SJCRH30 (cell line): Measurements from ENCODE around the gene VASH1. TPM values are rescaled to one million over a fixed set of nuclear protein-coding genes. Genes with fewer than 3 reads are reported as not detected.
"Not testable (repeated sequence)": the region's sequence is repeated elsewhere in the genome, so short reads cannot be mapped to it uniquely, and the experiment has no call there.

Experiments
- DNase-seq, 2 experiments: peaks; one replicate each; pipeline ENCODE4 v3.0.0-alpha.2; 2015 to 2020
- H3K27ac ChIP-seq: fragments of 250-450 bp; sonication (Bioruptor Pico); 2 replicates; pipeline ENCODE4 v1.5.1; 2020; ENCODE audit warnings: mild to moderate bottlenecking, moderate library complexity
- H3K27me3 ChIP-seq: fragments of 250-450 bp; sonication (Bioruptor Pico); 2 replicates; pipeline ENCODE4 v1.5.1; 2020; ENCODE audit warnings: mild to moderate bottlenecking, moderate library complexity
- H3K36me3 ChIP-seq: fragments of 250-450 bp; sonication (Bioruptor Pico); 2 replicates; pipeline ENCODE4 v1.5.1; 2020; ENCODE audit warnings: mild to moderate bottlenecking, moderate library complexity
- H3K4me1 ChIP-seq: fragments of 250-450 bp; sonication (Bioruptor Pico); 2 replicates; pipeline ENCODE4 v1.5.1; 2020; ENCODE audit warnings: mild to moderate bottlenecking, moderate library complexity
- H3K4me3 ChIP-seq: fragments of 250-450 bp; sonication (Bioruptor Pico); 2 replicates; pipeline ENCODE4 v1.5.1; 2020; ENCODE audit warnings: mild to moderate bottlenecking, moderate library complexity
- H3K9me3 ChIP-seq: fragments of 250-450 bp; sonication (Bioruptor Pico); replicated peaks from 2 replicates; pipeline ENCODE4 v1.5.1; 2020; ENCODE audit warnings: mild to moderate bottlenecking, moderate library complexity
- total RNA-seq: library from RNA; depleted of rRNA; stranded (reverse); fragments of >200 nt; shearing (Covaris generic); gene quantifications from 2 replicates; pipeline ENCODE4 v1.2.3, GENCODE V29; 2014

Gene VASH1
- total RNA-seq, 1 experiment from 2014 or later, result 11.5 TPM

DNA sequence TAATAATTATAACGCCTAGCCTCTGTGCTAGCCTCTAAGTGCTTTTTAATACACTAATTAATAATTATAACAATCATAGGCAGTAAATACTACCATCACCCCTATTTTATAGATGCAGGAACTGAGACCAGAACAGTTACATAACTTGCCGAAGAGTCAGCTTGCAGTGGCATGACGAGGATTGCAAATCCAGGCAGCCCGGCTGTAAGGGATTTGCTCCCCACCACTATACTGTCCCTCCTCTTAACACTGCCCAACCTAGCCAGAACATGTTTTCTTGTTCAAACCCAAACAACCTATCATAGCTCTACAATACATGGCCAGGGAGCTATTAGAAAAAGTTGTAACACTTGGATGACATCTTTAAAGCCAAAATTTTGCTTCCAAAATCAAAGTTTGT, 33.9 kb upstream of the VASH1 start:
- Histone ChIP-seq H3K27me3 (no peaks in the 10 kb centered on the region), H3K4me3 (no peak overlapping the region), H3K9me3 (no peaks in the 10 kb centered on the region), H3K36me3 (no peaks in the 10 kb centered on the region), H3K27ac (no peak overlapping the region), H3K4me1 (peaks cover 8% of the 10 kb centered on the region)
- no peak for DNase-seq

DNA sequence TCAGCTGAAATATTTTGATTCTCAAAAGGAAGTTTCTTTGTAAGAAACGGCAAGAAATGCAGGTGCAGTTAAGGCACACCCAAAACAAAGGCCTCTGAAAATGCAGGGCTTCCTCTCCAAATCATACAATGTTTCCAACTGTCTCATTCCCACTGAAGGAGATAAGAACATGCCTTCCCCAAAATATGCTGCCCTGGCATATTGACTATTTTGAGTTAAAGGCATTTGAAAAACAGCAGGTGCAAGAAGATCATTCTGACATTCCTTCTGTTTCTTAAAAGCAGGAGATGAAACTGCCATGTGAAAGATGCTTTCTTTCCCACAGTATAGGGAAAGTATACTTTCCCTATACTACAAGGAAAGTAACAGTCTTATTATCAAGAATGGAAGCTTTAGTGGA, 33.4 kb upstream of the VASH1 start:
- H3K9me3 ChIP-seq, result no peaks in the 10 kb centered on the region
- H3K27me3 ChIP-seq, result no peaks in the 10 kb centered on the region
- peaks cover 8% of the 10 kb centered on the region for H3K4me1 ChIP-seq
- no peak overlapping the region for H3K27ac ChIP-seq
- no peaks in the 10 kb centered on the region for H3K36me3 ChIP-seq
- no peak for DNase-seq
- H3K4me3 ChIP-seq, result no peak overlapping the region

DNA sequence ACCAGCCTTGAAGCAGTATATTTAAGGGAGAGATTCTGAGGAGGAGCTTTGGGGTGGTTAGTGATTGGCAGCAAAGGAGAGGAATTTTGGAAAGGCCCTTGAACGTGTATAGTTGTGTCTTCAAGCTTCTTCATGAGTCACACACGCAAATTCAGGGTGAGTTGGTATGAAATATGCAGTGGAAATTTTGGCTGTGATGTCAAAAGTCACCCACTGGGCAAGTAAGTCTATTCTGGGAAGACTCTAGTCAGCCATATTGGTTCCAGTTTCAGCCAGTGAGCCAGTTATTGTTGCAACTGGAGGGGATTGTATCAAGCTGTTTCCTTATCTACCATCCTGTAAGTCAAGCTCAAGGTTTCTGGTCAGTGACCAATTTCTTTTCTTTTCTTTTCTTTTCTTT, 32.0 kb upstream of the VASH1 start:
- Histone ChIP-seq H3K27ac (no peak overlapping the region), H3K27me3 (no peaks in the 10 kb centered on the region), H3K36me3 (no peaks in the 10 kb centered on the region), H3K4me1 (peaks cover 8% of the 10 kb centered on the region), H3K4me3 (no peak overlapping the region), H3K9me3 (no peaks in the 10 kb centered on the region)
- DNase-seq, result no peak

DNA sequence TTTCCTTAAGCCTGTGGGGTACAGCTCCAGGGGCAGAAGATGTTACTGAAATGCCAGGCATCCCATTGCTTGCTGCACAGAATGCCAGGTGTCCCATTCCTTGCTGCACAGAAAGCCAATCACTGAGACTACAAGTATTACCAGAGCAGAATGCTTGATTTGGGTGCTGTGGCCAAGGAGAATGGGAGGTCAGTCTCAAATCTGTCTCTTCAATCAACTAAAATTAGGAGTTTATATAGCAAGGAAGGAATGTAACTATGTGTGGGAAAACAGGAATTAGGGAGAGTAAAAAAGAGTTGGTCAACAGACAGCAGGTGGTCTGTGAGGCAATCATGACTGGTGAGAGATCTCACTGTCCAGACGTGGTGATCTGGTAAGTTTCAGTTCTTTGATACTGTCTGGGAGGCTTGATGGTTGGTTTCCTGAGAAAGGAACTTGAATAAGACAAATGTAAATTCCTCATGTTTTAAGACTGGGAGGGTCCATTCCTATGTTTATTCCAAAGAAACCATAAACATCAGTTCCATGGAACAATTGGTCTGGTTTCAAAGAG, 31.2 kb upstream of the VASH1 start:
- Histone ChIP-seq H3K9me3 (no peaks in the 10 kb centered on the region), H3K4me1 (peaks cover 8% of the 10 kb centered on the region), H3K36me3 (no peaks in the 10 kb centered on the region), H3K27ac (peak overlapping the region; percentile 53), H3K4me3 (no peak overlapping the region), H3K27me3 (no peaks in the 10 kb centered on the region)
- peak; percentile 32 to 42 for DNase-seq

DNA sequence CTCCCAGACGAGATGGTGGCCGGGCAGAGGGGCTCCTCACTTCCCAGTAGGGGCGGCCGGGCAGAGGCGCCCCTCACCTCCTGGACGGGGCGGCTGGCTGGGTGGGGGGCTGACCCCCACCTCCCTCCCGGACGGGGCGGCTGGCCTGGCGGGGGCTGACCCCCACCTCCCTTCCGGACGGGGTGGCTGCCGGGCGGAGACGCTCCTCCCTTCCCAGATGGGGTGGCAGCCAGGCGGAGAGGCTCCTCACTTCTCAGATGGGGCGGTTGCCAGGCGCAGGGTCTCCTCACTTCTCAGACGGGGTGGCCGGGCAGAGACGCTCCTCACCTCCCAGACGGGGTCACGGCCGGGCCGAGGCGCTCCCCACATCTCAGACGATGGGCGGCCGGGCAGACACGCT, 26.8 kb upstream of the VASH1 start:
- DNase-seq, H3K4me1 ChIP-seq: not testable (repeated sequence)

DNA sequence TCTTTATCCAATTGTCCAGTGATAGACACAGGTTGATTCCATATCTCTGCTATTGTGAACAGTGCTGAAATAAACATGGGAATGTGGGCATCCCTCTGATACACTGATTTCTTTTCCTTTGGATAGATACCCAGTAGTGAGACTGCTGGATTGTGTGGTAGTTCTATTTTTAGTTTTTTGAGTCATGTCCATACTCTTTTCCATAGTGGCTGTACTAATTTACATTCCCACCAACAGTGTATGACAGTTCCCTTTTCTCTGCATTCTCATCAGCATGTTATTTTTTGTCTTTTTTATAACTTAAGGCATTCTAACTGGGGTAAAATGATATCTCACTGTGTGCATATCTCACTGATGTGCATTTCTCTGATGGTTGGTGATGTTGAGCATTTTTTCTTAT, 24.8 kb upstream of the VASH1 start:
- Histone ChIP-seq H3K27ac (no peak overlapping the region), H3K27me3 (no peaks in the 10 kb centered on the region), H3K9me3 (no peaks in the 10 kb centered on the region), H3K4me3 (no peak overlapping the region), H3K4me1 (no peaks in the 10 kb centered on the region), H3K36me3 (no peaks in the 10 kb centered on the region)
- DNase-seq, result no peak

More for the DNA sequence above, 26.8 kb upstream of the VASH1 start:
- not testable (repeated sequence) for H3K36me3 ChIP-seq, H3K27me3 ChIP-seq, H3K4me3 ChIP-seq, H3K27ac ChIP-seq, H3K9me3 ChIP-seq

DNA sequence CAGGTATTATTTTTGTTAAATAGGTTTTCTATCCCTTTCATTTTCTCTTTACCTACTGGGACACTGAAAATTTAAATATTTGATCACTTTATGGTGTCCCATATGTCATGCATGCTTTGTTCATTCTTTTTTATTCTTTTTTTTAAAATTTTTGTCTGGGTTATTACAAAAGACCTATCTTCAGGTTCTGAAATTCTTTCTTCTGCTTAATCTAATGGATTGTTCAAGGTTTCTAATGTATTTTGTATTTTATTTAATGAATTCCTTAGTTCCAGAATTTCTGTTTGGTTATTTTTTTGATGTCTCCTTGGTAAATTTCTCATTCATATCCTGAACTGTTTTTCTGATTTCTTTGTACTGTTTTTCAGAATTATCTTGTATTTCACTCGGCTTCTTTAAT, 20.2 kb upstream of the VASH1 start:
- H3K4me3 ChIP-seq, result no peak overlapping the region
- H3K27ac ChIP-seq, result no peak overlapping the region
- no peaks in the 10 kb centered on the region for H3K4me1 ChIP-seq
- no peak for DNase-seq
- no peaks in the 10 kb centered on the region for H3K36me3 ChIP-seq
- H3K9me3 ChIP-seq, result no peaks in the 10 kb centered on the region
- no peaks in the 10 kb centered on the region for H3K27me3 ChIP-seq

DNA sequence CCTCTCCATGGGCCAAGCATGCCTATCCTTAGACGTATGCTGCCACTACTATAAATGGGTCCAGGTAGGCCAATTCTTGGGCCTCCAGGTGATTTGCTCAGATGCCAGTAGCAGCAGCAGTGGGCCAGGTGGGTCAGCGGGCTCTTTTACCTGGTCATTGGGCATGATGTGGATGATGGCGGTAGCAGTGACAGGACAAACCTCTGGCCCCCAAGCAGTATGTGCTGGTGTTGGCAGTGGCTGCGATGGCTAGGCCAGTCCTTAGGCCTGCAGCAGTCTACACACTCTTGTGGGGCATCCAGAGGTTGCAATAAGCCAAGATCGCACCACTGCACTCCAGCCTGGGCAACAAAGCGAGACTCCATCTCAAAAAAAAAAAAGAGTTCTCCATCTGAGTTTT, 19.1 kb upstream of the VASH1 start:
- H3K4me1 ChIP-seq, result no peaks in the 10 kb centered on the region
- no peak overlapping the region for H3K27ac ChIP-seq
- no peaks in the 10 kb centered on the region for H3K9me3 ChIP-seq
- H3K36me3 ChIP-seq, result no peaks in the 10 kb centered on the region
- DNase-seq, result no peak
- H3K27me3 ChIP-seq, result no peaks in the 10 kb centered on the region
- no peak overlapping the region for H3K4me3 ChIP-seq

DNA sequence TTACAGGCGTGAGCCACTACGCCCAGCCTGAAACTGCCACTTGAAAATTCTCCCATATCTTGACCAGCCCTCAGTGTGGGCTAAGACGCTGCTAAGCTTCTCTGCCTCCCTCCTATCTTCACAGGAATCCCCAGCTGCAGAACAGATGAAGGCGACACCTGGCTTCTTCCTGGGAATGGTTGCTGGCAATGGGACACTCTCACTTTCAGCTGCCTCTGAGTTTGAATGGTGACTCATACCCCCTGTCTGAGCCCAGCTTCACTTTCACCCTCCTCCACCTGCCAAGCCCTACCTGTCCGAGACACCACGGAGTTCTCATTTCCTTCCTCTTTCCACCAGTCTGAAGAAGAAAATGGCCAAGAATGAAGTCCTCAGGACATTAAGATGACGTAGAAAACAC, 18.3 kb upstream of the VASH1 start:
- no peaks in the 10 kb centered on the region for H3K36me3 ChIP-seq
- no peaks in the 10 kb centered on the region for H3K4me1 ChIP-seq
- no peaks in the 10 kb centered on the region for H3K9me3 ChIP-seq
- peak in 1 of 2 experiments; percentile 23 for DNase-seq
- H3K27me3 ChIP-seq, result no peaks in the 10 kb centered on the region
- no peak overlapping the region for H3K4me3 ChIP-seq
- H3K27ac ChIP-seq, result no peak overlapping the region

DNA sequence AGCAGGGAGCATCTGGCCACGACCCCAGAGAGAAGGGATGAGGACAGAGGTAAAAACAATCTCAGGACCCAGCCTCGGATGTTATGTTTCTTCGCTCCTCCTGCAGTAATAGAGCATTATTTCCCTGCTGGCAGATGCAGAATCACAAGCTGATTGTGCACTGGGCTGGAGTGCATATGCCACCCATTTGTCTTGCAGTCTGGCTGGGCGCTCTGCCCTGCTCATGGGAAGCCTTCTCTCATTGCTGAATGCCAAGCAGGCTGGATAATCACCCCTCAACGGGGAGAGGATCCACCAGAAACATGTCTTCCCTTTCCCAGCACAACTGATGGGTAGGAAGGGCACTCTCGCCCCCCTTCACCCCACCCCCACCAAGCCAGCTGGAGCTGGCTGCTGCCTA, 8.5 kb upstream of the VASH1 start:
- Histone ChIP-seq H3K36me3 (no peaks in the 10 kb centered on the region), H3K4me1 (no peaks in the 10 kb centered on the region), H3K9me3 (no peaks in the 10 kb centered on the region), H3K27me3 (no peaks in the 10 kb centered on the region), H3K4me3 (no peak overlapping the region), H3K27ac (no peak overlapping the region)
- DNase-seq, result no peak

DNA sequence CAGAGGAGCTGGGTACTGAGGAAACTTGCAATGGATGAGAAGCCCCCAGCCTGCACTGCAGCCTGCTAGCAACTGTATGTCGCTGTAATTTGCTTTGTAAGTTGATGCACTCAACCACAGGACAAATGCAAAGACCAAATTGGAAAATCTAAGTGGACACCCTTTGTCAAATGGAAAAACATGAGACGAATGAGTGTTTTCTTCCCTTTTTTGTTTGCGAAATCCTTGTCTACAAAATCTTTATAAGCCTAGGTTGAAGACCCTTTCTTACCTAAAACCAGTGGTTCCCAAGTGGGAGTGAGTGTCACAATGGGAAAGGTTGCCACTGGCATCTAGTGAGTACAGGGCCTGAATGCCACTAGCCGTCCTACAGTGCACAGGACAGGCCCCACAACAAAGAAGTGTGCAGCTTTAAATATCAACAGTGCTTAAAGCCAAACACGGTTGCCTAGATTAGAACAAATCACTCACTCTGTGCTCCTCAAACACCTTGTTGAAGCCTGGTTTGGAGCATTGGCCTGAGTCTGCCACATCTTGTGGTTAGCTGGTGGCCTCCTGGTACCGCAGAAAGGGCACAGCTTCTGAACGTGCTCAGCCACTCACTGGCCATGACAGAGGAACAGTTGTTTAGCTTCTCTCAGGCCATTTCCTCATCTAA, 7.6 kb upstream of the VASH1 start:
- no peak overlapping the region for H3K4me3 ChIP-seq
- no peak for DNase-seq
- no peaks in the 10 kb centered on the region for H3K9me3 ChIP-seq
- no peak overlapping the region for H3K27ac ChIP-seq
- no peaks in the 10 kb centered on the region for H3K36me3 ChIP-seq
- H3K4me1 ChIP-seq, result no peaks in the 10 kb centered on the region
- no peaks in the 10 kb centered on the region for H3K27me3 ChIP-seq

DNA sequence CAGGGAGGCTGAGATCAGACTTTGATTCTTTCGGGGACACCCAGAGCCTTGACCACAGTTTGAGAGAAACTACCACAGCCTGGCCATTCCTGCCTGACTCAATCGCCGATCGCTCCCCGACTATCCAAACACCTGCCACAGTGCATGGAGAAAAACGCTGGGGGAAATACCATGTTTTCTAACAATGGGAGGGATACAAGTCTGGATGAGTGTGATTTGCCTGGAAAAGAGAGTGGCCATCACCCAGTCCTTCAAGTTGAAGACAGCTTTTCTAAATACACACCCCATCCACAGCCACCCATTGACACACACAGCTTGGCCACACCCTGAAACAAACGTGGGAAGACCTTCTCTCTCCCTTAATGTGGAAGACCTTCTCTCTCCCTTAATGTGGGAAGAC, 6.7 kb upstream of the VASH1 start:
- Histone ChIP-seq H3K9me3 (no peaks in the 10 kb centered on the region), H3K4me3 (no peak overlapping the region), H3K4me1 (no peaks in the 10 kb centered on the region), H3K27me3 (no peaks in the 10 kb centered on the region; the same call in 1 of the 2 replicates), H3K27ac (no peak overlapping the region), H3K36me3 (no peaks in the 10 kb centered on the region)
- no peak for DNase-seq

DNA sequence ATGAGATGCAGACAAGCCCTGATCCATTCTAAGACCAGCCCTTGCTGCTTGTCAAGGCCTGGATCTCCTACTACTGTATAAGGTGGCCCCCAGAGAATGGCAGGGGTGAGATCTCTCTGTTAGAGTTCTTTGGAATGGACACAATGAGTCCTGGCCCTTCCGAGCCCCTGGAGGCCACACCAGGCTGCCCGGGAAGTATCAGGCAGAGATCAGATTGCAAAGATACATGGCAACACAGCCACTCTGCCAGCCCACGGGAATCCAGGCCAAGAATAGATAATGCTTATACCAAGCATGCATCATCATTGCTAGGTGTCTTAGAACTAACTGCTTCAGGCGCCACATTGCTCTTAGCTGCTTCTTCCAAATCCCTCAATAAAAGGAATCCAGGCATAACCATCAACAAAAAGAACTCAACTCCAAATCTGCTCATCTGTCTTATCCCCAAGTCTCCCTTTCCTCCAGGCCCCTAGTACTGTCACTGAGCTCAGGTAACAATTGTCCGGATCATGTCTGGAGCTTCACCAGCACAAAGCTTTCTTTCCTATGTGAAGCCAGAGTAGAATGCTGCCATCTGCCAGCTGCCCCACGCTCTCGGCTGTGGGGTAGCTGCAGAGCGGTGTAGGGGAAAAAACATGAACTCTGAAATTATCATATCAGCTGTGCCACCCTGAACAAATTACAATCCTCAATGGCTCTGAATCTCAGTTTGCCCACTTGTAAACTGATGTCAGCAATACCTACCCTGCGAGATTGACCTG, 5.5 kb upstream of the VASH1 start:
- Histone ChIP-seq H3K4me1 (peaks cover 3% of the 10 kb centered on the region), H3K9me3 (no peaks in the 10 kb centered on the region), H3K27ac (no peak overlapping the region), H3K4me3 (no peak overlapping the region), H3K27me3 (no peaks in the 10 kb centered on the region; the same call in 1 of the 2 replicates), H3K36me3 (no peaks in the 10 kb centered on the region)
- no peak for DNase-seq

DNA sequence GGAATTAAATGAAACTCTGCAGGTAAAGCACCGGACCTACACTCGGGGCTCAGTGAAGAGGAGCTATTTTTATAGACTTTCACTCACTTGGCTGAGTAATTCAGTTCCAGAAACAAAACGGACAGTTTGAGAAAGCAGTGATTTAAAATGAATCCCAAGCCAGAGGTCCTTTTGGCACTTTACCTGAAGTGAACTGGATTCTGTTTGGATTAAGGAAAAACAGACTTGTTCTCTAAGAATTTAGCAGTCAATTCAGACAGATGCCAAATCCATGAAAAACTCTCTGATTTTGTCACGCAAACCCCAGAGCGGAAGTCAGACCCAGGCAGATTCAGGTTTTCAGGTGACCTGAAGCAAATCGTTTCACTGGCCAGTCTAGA, 4.9 kb upstream of the VASH1 start:
- no peak for DNase-seq
- no peaks in the 10 kb centered on the region; the same call in 1 of the 2 replicates for H3K27me3 ChIP-seq
- no peak overlapping the region for H3K27ac ChIP-seq
- H3K36me3 ChIP-seq, result no peaks in the 10 kb centered on the region
- H3K4me3 ChIP-seq, result no peak overlapping the region
- H3K4me1 ChIP-seq, result peaks cover 5% of the 10 kb centered on the region
- H3K9me3 ChIP-seq, result no peaks in the 10 kb centered on the region

DNA sequence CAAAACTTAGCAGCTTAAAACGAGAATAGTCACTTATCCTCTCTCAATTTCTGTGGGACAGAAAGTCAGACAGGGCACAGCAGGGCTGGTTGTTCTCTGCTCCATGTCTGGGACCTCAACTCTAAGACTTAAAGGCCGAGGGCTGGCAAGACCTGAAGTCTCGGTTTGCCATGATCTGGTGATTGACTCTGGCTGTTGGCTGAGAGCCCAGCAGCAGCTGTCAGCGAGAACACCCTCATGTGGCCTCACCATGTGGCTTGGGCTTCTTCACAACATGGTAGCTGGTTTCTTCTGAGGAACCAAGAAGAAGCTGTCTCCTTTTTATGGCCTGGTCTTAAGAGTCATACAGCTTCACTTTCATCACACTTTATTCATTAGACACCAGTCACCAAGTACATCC, 1.7 kb upstream of the VASH1 start:
- Histone ChIP-seq H3K4me3 (no peak overlapping the region), H3K36me3 (no peaks in the 10 kb centered on the region), H3K27me3 (no peaks in the 10 kb centered on the region; the same call in 1 of the 2 replicates), H3K4me1 (peaks cover 5% of the 10 kb centered on the region), H3K27ac (no peak overlapping the region), H3K9me3 (no peaks in the 10 kb centered on the region)
- DNase-seq, result peak in 1 of 2 experiments; percentile 38
